Breast epithelium (tissue), 4 donors: ENCODE data around the gene SERPINA4. TPM values are rescaled to one million over a fixed set of nuclear protein-coding genes. Genes with fewer than 3 reads are reported as not detected.

Experiments
- DNase-seq, 2 donors: peaks; one replicate each; pipeline ENCODE4 v3.0.0-alpha.2; 2019; ENCODE audit warnings: low spot score in 2 of 2
- H3K27ac ChIP-seq, 2 donors: fragments of 200-600 bp; sonication (generic) in 1 of 2; one replicate each; pipeline ENCODE4 v1.5.1; 2016 to 2019; ENCODE audit warnings: mild to moderate bottlenecking in 1 of 2
- H3K27me3 ChIP-seq, 2 donors: fragments of 200-600 bp; sonication (generic) in 1 of 2; one replicate each; pipeline versions ENCODE4 v1.5.1 to v1.6.0; 2017 to 2019; ENCODE audit warnings: control low read depth in 1 of 2, mild to moderate bottlenecking in 1 of 2
- H3K36me3 ChIP-seq: fragments of 200-600 bp; one replicate; pipeline ENCODE4 v1.5.1; 2019
- H3K4me1 ChIP-seq, 2 donors: fragments of 200-600 bp; sonication (generic); one replicate each; pipeline ENCODE4 v1.5.1; 2016 to 2019; ENCODE audit warnings: control low read depth in 1 of 2
- H3K4me3 ChIP-seq, 3 donors: fragments of 200-600 bp; sonication (generic); 1 replicate in 2 of 3; 2 replicates in 1 of 3; pipeline ENCODE4 v1.5.1; 2016 to 2019; ENCODE audit warnings: mild to moderate bottlenecking in 3 of 3, moderate library complexity in 2 of 3
- H3K9me3 ChIP-seq, 2 donors: fragments of 200-600 bp; sonication (generic) in 1 of 2; one replicate each; pipeline ENCODE4 v1.5.1; 2016 to 2019; ENCODE audit warnings: control low read depth in 1 of 2
- POLR2A ChIP-seq: fragments of 450-650 bp; IDR thresholded peaks from one replicate; pipeline ENCODE4 v1.6.1; 2016; ENCODE audit warnings: antibody characterized with exemption, mild to moderate bottlenecking, moderate library complexity
- POLR2AphosphoS5 ChIP-seq, 3 donors: sonication (generic); formaldehyde crosslinking; IDR thresholded peaks; one replicate each; pipeline ENCODE4 v1.6.1; 2017; ENCODE audit warnings: antibody characterized with exemption in 3 of 3
- intact Hi-C: fragments of 100-400 bp; cut with DNase I; formaldehyde crosslinking; loops from one replicate; pipeline ENCODE4 v1.15.1; 2023; ENCODE audit warnings: low total_unique reads
- total RNA-seq, 3 donors: library from RNA; depleted of rRNA; stranded (reverse); fragments of >200 nt; gene quantifications; one replicate each; pipeline ENCODE4 v1.1.0, GENCODE V29; 2016
- TF ChIP-seq, protein P1 (sequence below), 3 donors: fragments of 450-650 bp; IDR thresholded peaks; one replicate each; pipeline ENCODE4 v1.5.1; 2016 to 2017; ENCODE audit warnings: antibody characterized with exemption in 3 of 3, mild to moderate bottlenecking in 3 of 3, moderate library complexity in 3 of 3

SERPINA4 gene
- total RNA-seq, 3 donors from 2014 or later: not detected

DNA sequence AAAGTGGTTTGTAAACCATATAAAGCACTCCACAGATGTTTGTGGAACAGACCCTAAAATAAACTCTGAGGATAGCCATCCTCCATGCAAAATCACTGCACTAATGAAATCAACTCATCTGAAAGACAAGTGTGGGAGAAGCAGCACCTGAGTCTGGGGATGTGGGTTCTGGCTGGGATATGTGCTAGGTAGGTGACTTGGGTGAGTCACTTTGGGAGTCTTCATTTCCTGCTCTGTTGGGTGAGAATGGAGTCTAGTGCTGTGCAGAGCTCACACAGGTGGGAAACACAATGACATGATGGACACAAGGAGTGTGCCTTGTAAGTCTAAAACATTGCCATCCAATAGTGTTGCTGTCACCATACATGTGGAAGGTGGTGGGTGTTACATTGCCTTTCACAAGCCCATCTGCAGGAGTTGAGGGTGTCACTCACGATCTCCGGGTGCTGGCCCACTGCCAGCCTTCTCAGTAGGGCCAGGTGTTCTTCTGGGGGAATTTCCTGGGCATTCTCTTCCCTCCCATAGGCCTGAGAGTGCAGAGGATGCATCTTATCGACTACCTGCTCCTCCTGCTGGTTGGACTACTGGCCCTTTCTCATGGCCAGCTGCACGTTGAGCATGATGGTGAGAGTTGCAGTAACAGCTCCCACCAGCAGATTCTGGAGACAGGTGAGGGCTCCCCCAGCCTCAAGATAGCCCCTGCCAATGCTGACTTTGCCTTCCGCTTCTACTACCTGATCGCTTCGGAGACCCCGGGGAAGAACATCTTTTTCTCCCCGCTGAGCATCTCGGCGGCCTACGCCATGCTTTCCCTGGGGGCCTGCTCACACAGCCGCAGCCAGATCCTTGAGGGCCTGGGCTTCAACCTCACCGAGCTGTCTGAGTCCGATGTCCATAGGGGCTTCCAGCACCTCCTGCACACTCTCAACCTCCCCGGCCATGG lies 2.0 kb downstream of the SERPINA4 start:
- Histone ChIP-seq H3K4me3 (no peak overlapping the region), H3K36me3 (no peaks in the 10 kb centered on the region), H3K27ac (no peak overlapping the region), H3K4me1 (no peaks in the 10 kb centered on the region), H3K9me3 (no peaks in the 10 kb centered on the region), H3K27me3 (no peaks in the 10 kb centered on the region)
- no peak for DNase-seq
- TF ChIP-seq, protein P1, sequence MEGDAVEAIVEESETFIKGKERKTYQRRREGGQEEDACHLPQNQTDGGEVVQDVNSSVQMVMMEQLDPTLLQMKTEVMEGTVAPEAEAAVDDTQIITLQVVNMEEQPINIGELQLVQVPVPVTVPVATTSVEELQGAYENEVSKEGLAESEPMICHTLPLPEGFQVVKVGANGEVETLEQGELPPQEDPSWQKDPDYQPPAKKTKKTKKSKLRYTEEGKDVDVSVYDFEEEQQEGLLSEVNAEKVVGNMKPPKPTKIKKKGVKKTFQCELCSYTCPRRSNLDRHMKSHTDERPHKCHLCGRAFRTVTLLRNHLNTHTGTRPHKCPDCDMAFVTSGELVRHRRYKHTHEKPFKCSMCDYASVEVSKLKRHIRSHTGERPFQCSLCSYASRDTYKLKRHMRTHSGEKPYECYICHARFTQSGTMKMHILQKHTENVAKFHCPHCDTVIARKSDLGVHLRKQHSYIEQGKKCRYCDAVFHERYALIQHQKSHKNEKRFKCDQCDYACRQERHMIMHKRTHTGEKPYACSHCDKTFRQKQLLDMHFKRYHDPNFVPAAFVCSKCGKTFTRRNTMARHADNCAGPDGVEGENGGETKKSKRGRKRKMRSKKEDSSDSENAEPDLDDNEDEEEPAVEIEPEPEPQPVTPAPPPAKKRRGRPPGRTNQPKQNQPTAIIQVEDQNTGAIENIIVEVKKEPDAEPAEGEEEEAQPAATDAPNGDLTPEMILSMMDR (IDR thresholded peaks at IDR 0.05): no peak
- no peak for TF ChIP-seq POLR2A
- TF ChIP-seq POLR2AphosphoS5 (IDR thresholded peaks at IDR 0.05): no peak
- intact Hi-C loops: no loop called here

DNA sequence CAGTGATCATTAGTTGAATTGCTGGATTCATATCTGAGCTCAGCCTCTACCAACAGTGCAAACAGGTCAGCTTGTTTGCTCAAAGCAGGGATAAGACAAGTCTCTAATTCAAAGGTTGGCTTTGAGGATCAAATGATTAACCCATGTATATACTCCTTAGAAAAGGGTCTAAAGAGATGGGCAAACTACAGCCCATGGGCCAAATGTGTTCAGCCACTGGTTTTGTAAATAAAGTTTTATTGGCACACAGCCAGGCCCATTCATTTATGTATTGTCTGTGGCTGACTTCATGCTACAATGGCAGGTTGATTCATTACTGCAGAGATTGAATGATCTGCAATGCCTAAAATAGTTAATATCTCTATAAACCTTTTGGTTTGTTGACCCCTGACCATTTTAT lies 3.1 kb downstream of the SERPINA4 start:
- no peaks in the 10 kb centered on the region for H3K36me3 ChIP-seq
- intact Hi-C loops: no loop called here
- DNase-seq: no peak

DNA sequence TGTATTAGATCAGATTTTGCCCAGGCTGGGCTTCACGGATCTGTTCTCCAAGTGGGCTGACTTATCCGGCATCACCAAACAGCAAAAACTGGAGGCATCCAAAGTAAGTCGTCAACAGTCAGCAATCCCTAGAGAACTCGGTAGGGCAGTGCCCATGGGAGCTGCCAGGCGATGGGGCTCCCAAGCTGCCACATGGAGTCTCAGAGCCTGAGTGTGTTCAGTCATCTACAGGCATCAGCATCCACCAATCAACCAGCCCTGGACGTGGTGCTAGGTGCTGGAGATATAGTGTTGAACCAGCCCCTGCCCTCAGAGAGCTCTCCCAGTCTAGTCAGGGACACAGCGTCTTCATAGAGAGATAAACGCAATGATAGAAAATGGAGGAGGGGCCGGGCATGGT lies 6.9 kb downstream of the SERPINA4 start:
- Histone ChIP-seq H3K27me3 (no peaks in the 10 kb centered on the region), H3K36me3 (no peaks in the 10 kb centered on the region), H3K4me1 (peaks cover 0 to 3% of the 10 kb centered on the region in 2 donors), H3K9me3 (no peaks in the 10 kb centered on the region), H3K4me3 (no peak overlapping the region), H3K27ac (no peak overlapping the region)
- TF ChIP-seq, protein P1 (IDR thresholded peaks at IDR 0.05): no peak
- TF ChIP-seq POLR2A (no peak), POLR2AphosphoS5 (IDR thresholded peaks at IDR 0.05) (no peak)
- DNase-seq: no peak
- intact Hi-C loops: no loop called here

More for the DNA sequence above, 3.1 kb downstream of the SERPINA4 start:
- Histone ChIP-seq H3K27ac (no peak overlapping the region), H3K9me3 (no peaks in the 10 kb centered on the region), H3K4me3 (no peak overlapping the region), H3K4me1 (no peaks in the 10 kb centered on the region), H3K27me3 (no peaks in the 10 kb centered on the region)
- TF ChIP-seq POLR2A: no peak
- TF ChIP-seq, protein P1 (IDR thresholded peaks at IDR 0.05): no peak
- TF ChIP-seq POLR2AphosphoS5 (IDR thresholded peaks at IDR 0.05): no peak

DNA sequence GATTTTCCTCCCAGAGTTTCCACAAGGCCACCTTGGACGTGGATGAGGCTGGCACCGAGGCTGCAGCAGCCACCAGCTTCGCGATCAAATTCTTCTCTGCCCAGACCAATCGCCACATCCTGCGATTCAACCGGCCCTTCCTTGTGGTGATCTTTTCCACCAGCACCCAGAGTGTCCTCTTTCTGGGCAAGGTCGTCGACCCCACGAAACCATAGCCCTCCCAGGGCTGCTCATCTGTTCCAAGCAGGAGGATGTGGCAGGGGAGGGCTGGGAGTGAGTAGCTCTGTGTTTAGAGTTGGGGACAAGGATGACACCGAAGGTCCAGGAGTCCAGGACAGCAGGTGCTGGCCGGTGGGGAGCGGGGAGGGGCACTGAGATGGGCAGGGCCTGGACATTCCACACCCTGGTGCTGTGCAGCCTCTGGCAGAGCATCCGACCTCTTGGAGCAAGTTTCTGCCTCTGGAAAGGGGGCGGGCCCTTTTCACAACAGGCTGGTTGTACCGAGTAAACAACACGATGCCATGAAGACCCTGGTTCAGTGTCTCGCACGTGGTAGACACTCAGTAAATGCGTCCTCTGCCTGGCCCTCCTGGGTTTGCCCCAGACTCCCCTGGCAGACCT lies 8.2 kb downstream of the SERPINA4 start:
- Histone ChIP-seq H3K27ac (no peak overlapping the region), H3K9me3 (no peaks in the 10 kb centered on the region), H3K27me3 (no peaks in the 10 kb centered on the region), H3K4me1 (peaks cover 0 to 3% of the 10 kb centered on the region in 2 donors), H3K4me3 (no peak overlapping the region), H3K36me3 (no peaks in the 10 kb centered on the region)
- intact Hi-C loops: no loop called here
- TF ChIP-seq POLR2A: no peak
- TF ChIP-seq, protein P1 (IDR thresholded peaks at IDR 0.05): no peak
- no peak for TF ChIP-seq POLR2AphosphoS5 (IDR thresholded peaks at IDR 0.05)
- DNase-seq: no peak

DNA sequence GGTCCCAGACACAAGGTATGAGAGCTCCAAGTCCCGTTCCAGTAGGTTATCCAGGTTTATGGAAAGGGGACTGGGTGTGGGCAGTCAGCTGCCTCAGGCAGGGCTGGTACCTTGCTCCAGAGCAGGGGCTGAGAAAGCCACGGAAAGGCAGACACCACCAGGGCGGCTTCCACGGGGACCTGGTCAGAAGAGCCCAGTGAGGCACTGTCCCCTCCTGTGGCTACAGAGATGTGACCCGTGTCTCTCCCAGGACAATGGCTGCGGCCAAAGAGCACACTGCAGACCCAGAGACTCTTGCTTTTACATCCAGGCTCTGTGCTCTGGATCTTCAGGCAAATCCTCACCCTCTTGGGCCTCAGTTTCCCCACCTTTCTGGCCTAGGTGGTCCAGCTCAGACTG lies 8.8 kb downstream of the SERPINA4 start:
- Histone ChIP-seq H3K27me3 (no peaks in the 10 kb centered on the region), H3K36me3 (no peaks in the 10 kb centered on the region), H3K9me3 (no peaks in the 10 kb centered on the region), H3K4me1 (peaks cover 0 to 3% of the 10 kb centered on the region in 2 donors), H3K27ac (no peak overlapping the region), H3K4me3 (no peak overlapping the region)
- intact Hi-C loops: no loop called here
- TF ChIP-seq POLR2AphosphoS5 (IDR thresholded peaks at IDR 0.05): no peak
- TF ChIP-seq POLR2A: no peak
- DNase-seq: no peak
